ENCODE results near the gene CFAP61. TPM values are rescaled to one million over a fixed set of nuclear protein-coding genes. Genes with fewer than 3 reads are reported as not detected.

CFAP61 gene
- total RNA-seq, 1 donor from 2014 or later, result 5.6 TPM

DNA sequence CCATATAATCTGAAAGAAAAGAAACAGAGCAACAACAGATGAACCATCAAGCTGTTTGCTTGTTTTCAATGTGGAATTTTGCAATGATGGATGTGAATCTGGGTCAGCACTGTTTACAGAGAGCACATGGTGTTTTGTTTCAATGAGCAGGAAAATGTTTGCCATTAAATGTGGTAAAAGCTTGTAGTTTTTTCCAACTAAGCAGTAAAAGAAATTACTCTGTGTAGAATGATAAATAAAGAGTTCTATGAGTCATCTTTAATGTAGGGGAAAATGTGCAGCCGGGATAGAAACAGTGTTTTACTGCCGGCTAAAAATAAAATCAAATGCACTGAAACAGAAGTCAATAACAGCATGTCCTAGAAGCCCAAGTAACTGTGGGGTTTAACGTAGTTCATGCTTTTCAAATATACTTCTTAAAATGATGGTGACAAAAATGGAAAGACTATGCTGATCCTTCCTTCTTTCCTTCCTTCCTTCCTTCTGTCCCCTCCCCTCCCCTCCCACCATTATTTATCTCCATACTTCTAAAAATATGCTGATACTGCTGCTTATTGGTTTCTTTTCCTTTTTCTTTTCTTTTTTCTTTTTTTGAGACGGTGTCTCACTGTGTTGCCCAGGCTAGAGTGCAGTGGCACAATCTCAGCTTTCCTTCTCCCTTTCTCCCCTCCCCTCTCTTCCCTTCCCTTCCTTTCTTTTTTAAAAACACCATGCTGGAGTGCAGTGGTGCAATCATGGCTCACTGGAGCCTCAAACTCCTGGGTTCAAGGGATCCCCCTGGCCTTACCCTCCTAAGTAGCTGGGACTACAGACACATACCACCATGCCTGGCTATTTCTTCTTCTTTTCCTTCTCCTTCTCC lies 41.5 kb upstream of the CFAP61 start:
- Mint-ChIP-seq H3K4me3 (peak overlapping the region; percentile 32), H3K36me3 (no peaks in the 10 kb centered on the region), H3K27ac (peak overlapping the region; percentile 78), H3K9me3 (no peaks in the 10 kb centered on the region), H3K27me3 (no peaks in the 10 kb centered on the region), H3K4me1 (ENCODE audit: unreplicated experiment) (peaks cover 32% of the 10 kb centered on the region)
- TF ChIP-seq, protein P1, sequence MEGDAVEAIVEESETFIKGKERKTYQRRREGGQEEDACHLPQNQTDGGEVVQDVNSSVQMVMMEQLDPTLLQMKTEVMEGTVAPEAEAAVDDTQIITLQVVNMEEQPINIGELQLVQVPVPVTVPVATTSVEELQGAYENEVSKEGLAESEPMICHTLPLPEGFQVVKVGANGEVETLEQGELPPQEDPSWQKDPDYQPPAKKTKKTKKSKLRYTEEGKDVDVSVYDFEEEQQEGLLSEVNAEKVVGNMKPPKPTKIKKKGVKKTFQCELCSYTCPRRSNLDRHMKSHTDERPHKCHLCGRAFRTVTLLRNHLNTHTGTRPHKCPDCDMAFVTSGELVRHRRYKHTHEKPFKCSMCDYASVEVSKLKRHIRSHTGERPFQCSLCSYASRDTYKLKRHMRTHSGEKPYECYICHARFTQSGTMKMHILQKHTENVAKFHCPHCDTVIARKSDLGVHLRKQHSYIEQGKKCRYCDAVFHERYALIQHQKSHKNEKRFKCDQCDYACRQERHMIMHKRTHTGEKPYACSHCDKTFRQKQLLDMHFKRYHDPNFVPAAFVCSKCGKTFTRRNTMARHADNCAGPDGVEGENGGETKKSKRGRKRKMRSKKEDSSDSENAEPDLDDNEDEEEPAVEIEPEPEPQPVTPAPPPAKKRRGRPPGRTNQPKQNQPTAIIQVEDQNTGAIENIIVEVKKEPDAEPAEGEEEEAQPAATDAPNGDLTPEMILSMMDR (conservative IDR thresholded peaks at IDR 0.05), result no peak
- DNase-seq (ENCODE audit: extremely low spot score, unreplicated experiment), result no peak

DNA sequence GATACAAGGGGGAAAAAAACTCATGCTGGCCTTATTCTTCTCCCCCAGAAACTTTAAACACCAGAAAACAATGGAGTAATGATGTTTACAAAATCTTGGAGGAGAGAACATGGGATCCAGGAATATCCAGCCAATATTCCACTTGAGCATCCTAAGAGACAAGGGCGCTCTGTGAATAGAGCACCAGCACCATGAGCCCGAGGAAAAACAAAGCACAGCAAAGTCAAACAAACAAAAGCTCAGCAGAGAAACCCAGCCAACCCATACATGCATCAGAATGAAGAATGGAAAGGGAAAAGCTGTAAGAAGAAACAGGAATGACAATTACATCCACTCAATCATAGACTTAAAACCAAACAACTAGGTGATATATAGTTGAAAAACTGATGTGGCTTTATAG lies 39.8 kb upstream of the CFAP61 start:
- H3K4me3 Mint-ChIP-seq, result no peak overlapping the region
- DNase-seq (ENCODE audit: extremely low spot score, unreplicated experiment), result no peak
- no peaks in the 10 kb centered on the region for H3K9me3 Mint-ChIP-seq
- H3K4me1 Mint-ChIP-seq (ENCODE audit: unreplicated experiment), result peaks cover 37% of the 10 kb centered on the region
- no peak overlapping the region for H3K27ac Mint-ChIP-seq
- no peaks in the 10 kb centered on the region for H3K27me3 Mint-ChIP-seq
- TF ChIP-seq, protein P1 (conservative IDR thresholded peaks at IDR 0.05), result no peak
- no peaks in the 10 kb centered on the region for H3K36me3 Mint-ChIP-seq

DNA sequence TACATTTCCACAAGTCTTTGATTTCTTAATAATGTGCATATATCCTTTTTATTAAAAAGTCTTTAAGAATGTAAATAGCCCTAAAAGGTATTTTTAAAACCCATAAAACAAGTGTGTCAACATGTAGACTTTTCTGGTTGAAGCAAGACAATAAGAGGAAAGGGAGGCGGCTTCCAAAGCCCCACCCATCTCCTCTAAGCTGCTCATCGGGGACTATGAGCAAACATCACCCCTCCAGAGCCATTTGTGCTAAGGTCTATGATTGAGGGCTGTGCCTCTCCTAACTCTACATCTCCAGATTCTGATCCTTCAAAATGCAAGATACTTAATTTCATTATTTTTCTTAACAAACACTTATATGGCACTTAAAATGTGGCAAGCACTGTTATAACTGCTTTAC lies 37.7 kb upstream of the CFAP61 start:
- H3K4me1 Mint-ChIP-seq (ENCODE audit: unreplicated experiment), result peaks cover 49% of the 10 kb centered on the region
- DNase-seq (ENCODE audit: extremely low spot score, unreplicated experiment), result no peak
- H3K4me3 Mint-ChIP-seq, result no peak overlapping the region
- H3K27ac Mint-ChIP-seq, result peak overlapping the region; percentile 19
- no peaks in the 10 kb centered on the region for H3K27me3 Mint-ChIP-seq
- TF ChIP-seq, protein P1 (conservative IDR thresholded peaks at IDR 0.05), result no peak
- no peaks in the 10 kb centered on the region for H3K9me3 Mint-ChIP-seq
- no peaks in the 10 kb centered on the region for H3K36me3 Mint-ChIP-seq

DNA sequence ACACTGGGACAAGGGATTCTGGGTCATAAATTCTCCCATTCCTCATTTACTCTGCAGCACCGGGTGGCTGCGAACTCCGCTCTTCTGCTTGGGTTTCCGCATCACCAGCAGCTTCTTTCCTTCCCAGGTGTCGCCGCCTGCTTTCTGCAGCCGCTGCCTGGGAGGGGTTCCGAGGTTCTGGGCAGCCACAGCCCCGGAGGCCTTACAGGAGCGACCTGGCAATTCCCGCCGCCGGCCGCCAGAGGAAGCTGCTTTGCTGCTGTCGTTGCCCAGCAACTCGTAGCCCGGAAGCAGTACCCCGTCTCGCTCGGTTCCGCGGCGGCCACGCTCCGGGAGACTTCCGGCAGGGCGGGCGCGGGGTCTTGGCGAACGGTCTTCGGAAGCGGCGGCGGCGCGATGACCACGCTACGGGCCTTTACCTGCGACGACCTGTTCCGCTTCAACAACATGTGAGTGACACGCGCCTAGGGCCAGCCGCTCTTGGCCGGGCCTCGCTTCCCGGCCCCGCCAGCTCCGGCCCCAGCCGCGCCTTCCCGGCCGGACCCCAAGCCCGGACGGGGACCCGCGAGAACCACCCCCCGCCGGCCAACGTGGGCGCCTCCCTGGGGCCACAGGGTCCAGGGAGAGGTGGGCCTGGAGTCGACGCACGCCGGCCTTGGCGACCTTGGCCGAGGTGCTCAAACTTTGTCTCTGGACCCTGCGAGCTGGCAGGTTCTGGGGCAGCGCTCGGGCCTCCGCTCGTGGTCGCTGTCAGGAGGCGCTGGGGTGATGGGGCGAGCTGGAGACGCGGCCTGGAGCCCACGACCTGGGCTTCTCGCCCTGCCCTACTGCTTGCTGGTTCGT lies 35.1 kb upstream of the CFAP61 start, which contains the start of gene NAA20:
NAA20 (plus strand) TSS at position 362 of the 843 bp plus-strand sequence; CDS start at position 397, 35 bp downstream.
- peak; percentile 94 for DNase-seq (ENCODE audit: extremely low spot score, unreplicated experiment)
- Mint-ChIP-seq H3K27me3 (no peaks in the 10 kb centered on the region), H3K9me3 (no peaks in the 10 kb centered on the region), H3K36me3 (peaks cover 12% of the 10 kb centered on the region), H3K27ac (peak within 1 kb of the TSS; percentile 91), H3K4me3 (peak within 1 kb of the TSS; percentile 89), H3K4me1 (ENCODE audit: unreplicated experiment) (peaks cover 54% of the 10 kb centered on the region)
- TF ChIP-seq, protein P1 (conservative IDR thresholded peaks at IDR 0.05), result peak; percentile 80

DNA sequence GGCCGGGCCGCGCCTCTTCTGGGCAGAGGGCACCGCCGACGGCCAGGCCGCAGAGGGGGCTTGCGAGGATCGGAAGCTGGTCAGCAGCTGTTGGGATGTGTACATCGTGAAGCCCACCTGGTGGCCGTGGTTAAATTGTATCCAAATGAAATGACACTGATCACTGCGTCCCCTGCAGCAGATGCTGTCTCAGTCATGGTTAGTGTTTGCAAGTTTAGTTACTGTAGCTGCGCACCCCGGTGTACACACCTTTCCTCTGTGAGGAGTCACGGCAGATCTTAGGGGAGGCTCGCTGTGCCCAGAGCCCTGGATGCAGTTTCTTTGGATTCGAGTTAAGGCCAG lies 34.5 kb upstream of the CFAP61 start:
- H3K9me3 Mint-ChIP-seq, result no peaks in the 10 kb centered on the region
- H3K27me3 Mint-ChIP-seq, result no peaks in the 10 kb centered on the region
- DNase-seq (ENCODE audit: extremely low spot score, unreplicated experiment), result no peak
- H3K4me3 Mint-ChIP-seq, result peak overlapping the region; percentile 84
- peaks cover 12% of the 10 kb centered on the region for H3K36me3 Mint-ChIP-seq
- peak overlapping the region; percentile 19 for H3K27ac Mint-ChIP-seq
- H3K4me1 Mint-ChIP-seq (ENCODE audit: unreplicated experiment), result peaks cover 49% of the 10 kb centered on the region
- TF ChIP-seq, protein P1 (conservative IDR thresholded peaks at IDR 0.05), result peak; percentile 36
